OCI-LY3 (cell line): ENCODE measurements around the gene CTSH.

ENCODE experiments used
- H2AFZ ChIP-seq: fragments of 200-600, 300-600 bp; shearing (Covaris generic); 2 replicates; pipeline ENCODE4 v1.6.0; 2014; ENCODE audit warnings: antibody characterized with exemption, low read depth, low read length
- H3K27ac ChIP-seq: fragments of 200-600, 300-600 bp; sonication (generic); 2 replicates; pipeline ENCODE4 v1.5.1; 2014; ENCODE audit warnings: mild to moderate bottlenecking, low read length, moderate library complexity, mixed read lengths
- H3K27me3 ChIP-seq: fragments of 200-600, 300-600 bp; sonication (generic); 2 replicates; pipeline ENCODE4 v1.6.1; 2014; ENCODE audit warnings: low read depth, low read length, mixed read lengths
- H3K36me3 ChIP-seq: fragments of 200-600, 300-600 bp; sonication (generic); replicated peaks from 2 replicates; pipeline ENCODE3; 2014; ENCODE audit warnings: low read depth, low read length, mixed read lengths
- H3K4me1 ChIP-seq: fragments of 300-600, 200-600 bp; sonication (generic); 2 replicates; pipeline ENCODE4 v1.6.1; 2014; ENCODE audit warnings: low read length, mixed read lengths
- H3K4me2 ChIP-seq: fragments of 200-600, 300-600 bp; sonication (generic); 2 replicates; pipeline ENCODE4 v1.6.1; 2014; ENCODE audit warnings: low read length, mixed read lengths
- H3K4me3 ChIP-seq: fragments of 300-600, 200-600 bp; sonication (generic); 2 replicates; pipeline ENCODE4 v1.5.1; 2014; ENCODE audit warnings: antibody characterized with exemption, mild to moderate bottlenecking, low read length, moderate library complexity
- H3K79me2 ChIP-seq: fragments of 300-600, 200-600 bp; shearing (Covaris generic); 2 replicates; pipeline ENCODE4 v1.6.1; 2014; ENCODE audit warnings: mild to moderate bottlenecking, low read length, mixed read lengths
- H3K9ac ChIP-seq: fragments of 300-600, 200-600 bp; shearing (Covaris generic); 2 replicates; pipeline ENCODE4 v1.6.0; 2014; ENCODE audit warnings: mild to moderate bottlenecking, low read length, moderate library complexity
- H3K9me3 ChIP-seq: fragments of 200-600, 300-600 bp; shearing (Covaris generic); 2 replicates; pipeline ENCODE4 v1.6.1; 2014; ENCODE audit warnings: low read length, mixed read lengths; ENCODE audit not compliant: insufficient read depth
- H4K20me1 ChIP-seq: fragments of 200-600, 300-600 bp; sonication (generic); 2 replicates; pipeline ENCODE4 v1.6.1; 2016; ENCODE audit warnings: low read length, mixed read lengths; ENCODE audit not compliant: insufficient read depth
- CTCF ChIP-seq: fragments of 200-600, 300-600 bp; sonication (generic); IDR thresholded peaks from 2 replicates; pipeline ENCODE4 v1.5.1; 2014; ENCODE audit warnings: antibody characterized with exemption, low read length, low read depth
- EZH2phosphoT487 ChIP-seq: fragments of 200-600 bp; shearing (Covaris generic); IDR thresholded peaks from 2 replicates; pipeline ENCODE4 v1.6.1; 2018; ENCODE audit warnings: antibody characterized with exemption, mixed run types, low read depth

CTSH gene

GRCh38 chr15:78989701-78990240, 44.9 kb upstream of the CTSH start:
- TF ChIP-seq EZH2phosphoT487 (no peak), CTCF (no peak)
- Histone ChIP-seq H3K4me1 (peaks cover 37% of the 10 kb centered on the region), H3K9me3 (no peaks in the 10 kb centered on the region), H4K20me1 (no peaks in the 10 kb centered on the region), H3K4me2 (no peak overlapping the region), H3K79me2 (no peaks in the 10 kb centered on the region), H2AFZ (no peak overlapping the region), H3K9ac (no peak overlapping the region), H3K36me3 (peaks cover 31% of the 10 kb centered on the region), H3K27ac (no peak overlapping the region), H3K27me3 (no peaks in the 10 kb centered on the region), H3K4me3 (no peak overlapping the region)

GRCh38 chr15:78988361-78988911, 43.6 kb upstream of the CTSH start:
- no peaks in the 10 kb centered on the region for H4K20me1 ChIP-seq
- H3K4me1 ChIP-seq: peaks cover 37% of the 10 kb centered on the region
- H3K9ac ChIP-seq: no peak overlapping the region
- H3K4me3 ChIP-seq: no peak overlapping the region
- no peaks in the 10 kb centered on the region for H3K9me3 ChIP-seq
- H3K27me3 ChIP-seq: no peaks in the 10 kb centered on the region
- H3K27ac ChIP-seq: peak overlapping the region; percentile 10; the same call in 1 of the 2 replicates
- no peak for TF ChIP-seq CTCF
- TF ChIP-seq EZH2phosphoT487: no peak
- H2AFZ ChIP-seq: 0 out of 2 replicates have a peak overlapping the region, but pooled peaks have one; percentile 29
- no peaks in the 10 kb centered on the region for H3K79me2 ChIP-seq
- H3K4me2 ChIP-seq: peak overlapping the region; percentile 25; the same call in 1 of the 2 replicates
- H3K36me3 ChIP-seq: peaks cover 32% of the 10 kb centered on the region

- TF ChIP-seq CTCF (no peak), EZH2phosphoT487 (no peak)
- Histone ChIP-seq H3K4me1 (peaks cover 33% of the 10 kb centered on the region), H3K4me2 (peak overlapping the region; percentile 25; the same call in 1 of the 2 replicates), H3K9ac (no peak overlapping the region), H3K27ac (peak overlapping the region; percentile 10; the same call in 1 of the 2 replicates), H3K27me3 (no peaks in the 10 kb centered on the region), H3K9me3 (no peaks in the 10 kb centered on the region), H4K20me1 (no peaks in the 10 kb centered on the region), H2AFZ (no peak overlapping the region), H3K79me2 (no peaks in the 10 kb centered on the region), H3K36me3 (peaks cover 32% of the 10 kb centered on the region), H3K4me3 (no peak overlapping the region)
These were observed 42.9 kb upstream of the CTSH start for GRCh38 chr15:78987556-78988360.

GRCh38 chr15:78985859-78986475, 41.1 kb upstream of the CTSH start:
- TF ChIP-seq CTCF: no peak
- no peak for TF ChIP-seq EZH2phosphoT487
- Histone ChIP-seq H3K9me3 (no peaks in the 10 kb centered on the region), H3K4me2 (no peak overlapping the region), H3K79me2 (no peaks in the 10 kb centered on the region), H3K36me3 (peaks cover 35% of the 10 kb centered on the region), H3K4me3 (no peak overlapping the region), H3K4me1 (peaks cover 31% of the 10 kb centered on the region), H4K20me1 (no peaks in the 10 kb centered on the region), H2AFZ (no peak overlapping the region), H3K27ac (no peak overlapping the region), H3K9ac (no peak overlapping the region), H3K27me3 (no peaks in the 10 kb centered on the region)
